Astrocyte (in vitro differentiated cells and primary cell): Measurements from ENCODE around the gene LHFPL3. TPM values are rescaled to one million over a fixed set of nuclear protein-coding genes. Genes with fewer than 3 reads are reported as not detected.

ENCODE experiments used
- DNase-seq: peaks from one replicate; pipeline ENCODE4 v3.0.0-alpha.2; 2010; ENCODE audit warnings: low read depth
- FAIRE-seq: peaks from 2 replicates; lab custom pipeline; 2011; peaks lifted over from hg19 to GRCh38; lab: Jason Lieb, UNC
- H2AFZ ChIP-seq: 2 replicates; pipeline ENCODE4 v1.6.0; 2012; ENCODE audit warnings: low read depth, low read length, inconsistent platforms
- H3K27ac ChIP-seq: 2 replicates; pipeline ENCODE4 v1.5.1; 2011; ENCODE audit warnings: low read depth, low read length, inconsistent platforms
- H3K27me3 ChIP-seq: 2 replicates; pipeline ENCODE4 v1.6.0; 2011; ENCODE audit warnings: low read length, inconsistent platforms; ENCODE audit not compliant: insufficient read depth
- H3K36me3 ChIP-seq: 2 replicates; pipeline ENCODE4 v1.5.1; 2011; ENCODE audit warnings: low read length, inconsistent platforms; ENCODE audit not compliant: insufficient read depth
- H3K4me1 ChIP-seq: 2 replicates; pipeline ENCODE4 v1.5.1; 2011; ENCODE audit warnings: low read length, inconsistent platforms; ENCODE audit not compliant: insufficient read depth
- H3K4me2 ChIP-seq: 2 replicates; pipeline ENCODE4 v1.6.0; 2012; ENCODE audit warnings: low read length, inconsistent platforms
- H3K4me3 ChIP-seq: 2 replicates; pipeline ENCODE4 v1.5.1; 2011; ENCODE audit warnings: low read depth, mild to moderate bottlenecking, low read length, inconsistent platforms; ENCODE audit not compliant: insufficient read depth
- H3K79me2 ChIP-seq: 2 replicates; pipeline ENCODE4 v1.6.0; 2012; ENCODE audit warnings: mild to moderate bottlenecking, low read length, inconsistent platforms; ENCODE audit not compliant: insufficient read depth
- H3K9ac ChIP-seq: 2 replicates; pipeline ENCODE4 v1.6.0; 2012; ENCODE audit warnings: mild to moderate bottlenecking, low read length, inconsistent platforms
- H3K9me3 ChIP-seq: 2 replicates; pipeline ENCODE4 v1.5.1; 2012; ENCODE audit warnings: low read depth, mild to moderate bottlenecking, low read length, inconsistent platforms; ENCODE audit not compliant: insufficient read depth
- H4K20me1 ChIP-seq: 2 replicates; pipeline ENCODE4 v1.6.0; 2012; ENCODE audit warnings: low read length, inconsistent platforms; ENCODE audit not compliant: insufficient read depth
- H3K27ac Mint-ChIP-seq: one replicate; pipeline ENCODE4 v1.8.0; 2021; ENCODE audit warnings: mild to moderate bottlenecking, mixed read lengths; ENCODE audit not compliant: unreplicated experiment
- H3K27me3 Mint-ChIP-seq: one replicate; pipeline ENCODE4 v1.8.0; 2021; ENCODE audit warnings: low read depth, mixed read lengths; ENCODE audit not compliant: unreplicated experiment
- H3K36me3 Mint-ChIP-seq: one replicate; pipeline ENCODE4 v1.8.0; 2021; ENCODE audit warnings: low read depth, mixed read lengths; ENCODE audit not compliant: unreplicated experiment
- H3K4me1 Mint-ChIP-seq: one replicate; pipeline ENCODE4 v1.8.0; 2021; ENCODE audit warnings: low read depth, mixed read lengths; ENCODE audit not compliant: unreplicated experiment
- H3K4me3 Mint-ChIP-seq: one replicate; pipeline ENCODE4 v1.8.0; 2021; ENCODE audit warnings: mild to moderate bottlenecking, moderate library complexity, mixed read lengths; ENCODE audit not compliant: unreplicated experiment
- H3K9me3 Mint-ChIP-seq: one replicate; pipeline ENCODE4 v1.8.0; 2021; ENCODE audit warnings: mild to moderate bottlenecking, mixed read lengths; ENCODE audit not compliant: unreplicated experiment
- CTCF ChIP-seq: IDR thresholded peaks from 2 replicates; pipeline ENCODE4 v1.5.1; 2011; ENCODE audit warnings: low read depth, mild to moderate bottlenecking, inconsistent platforms, low read length, moderate library complexity; ENCODE audit not compliant: insufficient read depth
- EZH2 ChIP-seq: IDR thresholded peaks from 2 replicates; pipeline ENCODE4 v1.6.1; 2012; ENCODE audit warnings: mild to moderate bottlenecking, low read length, inconsistent platforms; ENCODE audit not compliant: insufficient read depth
- total RNA-seq: library from RNA; stranded (reverse); gene quantifications from 2 replicates; pipeline ENCODE4 v1.2.1, GENCODE V29; 2021

Gene LHFPL3
- total RNA-seq, 1 donor from 2014 or later, result not detected

GRCh38 chr7:104288137-104288536 is 40.3 kb upstream of the LHFPL3 start:
- Histone ChIP-seq H3K79me2 (no peaks in the 10 kb centered on the region), H3K4me3 (no peak overlapping the region), H3K27me3 (no peaks in the 10 kb centered on the region), H3K9ac (no peak overlapping the region), H3K27ac (no peak overlapping the region), H3K4me2 (no peak overlapping the region), H4K20me1 (no peaks in the 10 kb centered on the region), H3K9me3 (no peaks in the 10 kb centered on the region), H2AFZ (no peak overlapping the region), H3K4me1 (no peaks in the 10 kb centered on the region), H3K36me3 (no peaks in the 10 kb centered on the region)
- DNase-seq (no peak), FAIRE-seq (no peak)
- TF ChIP-seq EZH2, result no peak
- no peak for TF ChIP-seq CTCF
- peaks cover 6% of the 10 kb centered on the region for H3K27me3 Mint-ChIP-seq
- no peaks in the 10 kb centered on the region for H3K36me3 Mint-ChIP-seq
- H3K9me3 Mint-ChIP-seq, result no peaks in the 10 kb centered on the region
- no peak overlapping the region for H3K4me3 Mint-ChIP-seq
- no peaks in the 10 kb centered on the region for H3K4me1 Mint-ChIP-seq
- no peak overlapping the region for H3K27ac Mint-ChIP-seq

- TF ChIP-seq CTCF (no peak), EZH2 (no peak)
- Histone ChIP-seq H3K27ac (no peak overlapping the region), H3K4me2 (no peak overlapping the region), H3K9ac (no peak overlapping the region), H3K4me3 (no peak overlapping the region), H2AFZ (no peak overlapping the region), H3K4me1 (no peaks in the 10 kb centered on the region), H3K27me3 (no peaks in the 10 kb centered on the region), H3K36me3 (no peaks in the 10 kb centered on the region), H3K79me2 (no peaks in the 10 kb centered on the region), H3K9me3 (no peaks in the 10 kb centered on the region), H4K20me1 (no peaks in the 10 kb centered on the region)
- DNase-seq (no peak), FAIRE-seq (no peak)
- no peaks in the 10 kb centered on the region for H3K9me3 Mint-ChIP-seq
- H3K27me3 Mint-ChIP-seq, result peaks cover 7% of the 10 kb centered on the region
- no peak overlapping the region for H3K27ac Mint-ChIP-seq
- no peaks in the 10 kb centered on the region for H3K4me1 Mint-ChIP-seq
- H3K4me3 Mint-ChIP-seq, result no peak overlapping the region
- no peaks in the 10 kb centered on the region for H3K36me3 Mint-ChIP-seq
Measured at GRCh38 chr7:104294291-104294690, 34.1 kb upstream of the LHFPL3 start.

- H3K4me2 ChIP-seq, result no peak overlapping the region
- no peak for TF ChIP-seq CTCF
- TF ChIP-seq EZH2, result no peak
- no peak overlapping the region for H3K4me3 ChIP-seq
- no peaks in the 10 kb centered on the region for H3K4me1 ChIP-seq
- H3K4me3 Mint-ChIP-seq, result no peak overlapping the region
- no peaks in the 10 kb centered on the region for H4K20me1 ChIP-seq
- no peak for DNase-seq
- FAIRE-seq, result no peak
- no peaks in the 10 kb centered on the region for H3K27me3 ChIP-seq
- no peaks in the 10 kb centered on the region for H3K9me3 ChIP-seq
- H3K27me3 Mint-ChIP-seq, result peaks cover 8% of the 10 kb centered on the region
- no peaks in the 10 kb centered on the region for H3K9me3 Mint-ChIP-seq
- H3K36me3 ChIP-seq, result no peaks in the 10 kb centered on the region
- H2AFZ ChIP-seq, result no peak overlapping the region
- no peak overlapping the region for H3K9ac ChIP-seq
- H3K27ac ChIP-seq, result no peak overlapping the region
- no peaks in the 10 kb centered on the region for H3K4me1 Mint-ChIP-seq
- no peaks in the 10 kb centered on the region for H3K79me2 ChIP-seq
- no peaks in the 10 kb centered on the region for H3K36me3 Mint-ChIP-seq
- H3K27ac Mint-ChIP-seq, result no peak overlapping the region
Measured at GRCh38 chr7:104296266-104296665, 32.1 kb upstream of the LHFPL3 start.
